Endothelial cell of umbilical vein (primary cell): ENCODE data around the gene LRRC71. TPM values are rescaled to one million over a fixed set of nuclear protein-coding genes. Genes with fewer than 3 reads are reported as not detected.

Experiments used
- BruUV-seq: library from RNA; stranded (reverse); fragments of 400-500 nt; replicated peaks from 2 replicates; lab custom pipeline; 2021; lab: Mats Ljungman, UMichigan
- CTCF ChIA-PET: fragments of 300-600, 350-600 bp; sonication (Branson Sonifier 250); formaldehyde crosslinking; loops from one replicate; lab custom pipeline; 2021; ENCODE audit warnings: antibody characterized with exemption, inconsistent platforms; lab: Charles Lee
- POLR2A ChIA-PET: fragments of 300-600, 350-600 bp; sonication (Branson Sonifier 250); formaldehyde crosslinking; loops from one replicate; lab custom pipeline; 2021; ENCODE audit warnings: antibody characterized with exemption, inconsistent platforms; lab: Charles Lee
- DNase-seq: peaks from one replicate; pipeline ENCODE4 v3.0.0-alpha.2; 2011; ENCODE audit warnings: low read depth, low spot score
- FAIRE-seq: peaks from 2 replicates; lab custom pipeline; 2011; peaks lifted over from hg19 to GRCh38; lab: Jason Lieb, UNC
- H2AFZ ChIP-seq: 2 replicates; pipeline ENCODE4 v1.6.0; 2012; ENCODE audit warnings: low read depth, low read length, control low read depth, inconsistent platforms
- H3K27ac ChIP-seq: 2 replicates; pipeline ENCODE4 v1.5.1; 2011; ENCODE audit warnings: low read depth, mild to moderate bottlenecking, control low read depth, low read length, moderate library complexity; ENCODE audit not compliant: insufficient read depth
- H3K27me3 ChIP-seq, 2 experiments: 2 replicates each; pipeline versions ENCODE4 v1.6.0 to v1.6.1; 2011; ENCODE audit warnings: low read length in 2 of 2, mixed read lengths in 1 of 2; ENCODE audit not compliant: control insufficient read depth in 2 of 2, insufficient read depth in 2 of 2
- H3K36me3 ChIP-seq, 2 experiments: 2 replicates in 1 of 2; 3 replicates in 1 of 2; pipeline ENCODE4 v1.5.1; 2011; ENCODE audit warnings: low read length in 2 of 2, mild to moderate bottlenecking in 1 of 2, moderate library complexity in 1 of 2; ENCODE audit not compliant: control insufficient read depth in 2 of 2, insufficient read depth in 2 of 2; ENCODE audit errors: extremely low read depth in 1 of 2
- H3K4me1 ChIP-seq: 3 replicates; pipeline ENCODE4 v1.5.1; 2011; ENCODE audit warnings: mild to moderate bottlenecking, low read length; ENCODE audit not compliant: control insufficient read depth, insufficient read depth; ENCODE audit errors: extremely low read depth
- H3K4me2 ChIP-seq: 2 replicates; pipeline ENCODE4 v1.6.1; 2011; ENCODE audit warnings: low read length, control low read depth, mixed read lengths; ENCODE audit not compliant: insufficient read depth
- H3K4me3 ChIP-seq, 3 experiments: fragments of 200-600 bp in 1 of 3; sonication (generic), shearing (Covaris generic) in 1 of 3; replicated peaks in 1 of 3; 2 replicates each; pipeline ENCODE4 v1.5.1; 2011 to 2016; ENCODE audit warnings: control low read depth in 3 of 3, low read length in 3 of 3, mild to moderate bottlenecking in 2 of 3, inconsistent platforms in 1 of 3, low read depth in 1 of 3, moderate library complexity in 1 of 3; ENCODE audit not compliant: insufficient read depth in 1 of 3
- H3K79me2 ChIP-seq: 2 replicates; pipeline ENCODE4 v1.6.0; 2012; ENCODE audit warnings: low read length, inconsistent platforms; ENCODE audit not compliant: control insufficient read depth, insufficient read depth
- H3K9ac ChIP-seq: replicated peaks from 2 replicates; pipeline ENCODE3; 2011; ENCODE audit warnings: low read length, control low read depth; ENCODE audit not compliant: insufficient read depth; ENCODE audit errors: extremely low read depth
- H3K9me1 ChIP-seq: replicated peaks from 3 replicates; pipeline ENCODE4 v1.6.0; 2011; ENCODE audit warnings: mild to moderate bottlenecking, low read length; ENCODE audit not compliant: control insufficient read depth, insufficient read depth; ENCODE audit errors: extremely low read depth
- H3K9me3 ChIP-seq: replicated peaks from 2 replicates; pipeline ENCODE4 v1.5.1; 2012; ENCODE audit warnings: low read length, inconsistent platforms; ENCODE audit not compliant: control insufficient read depth, insufficient read depth
- H4K20me1 ChIP-seq: replicated peaks from 2 replicates; pipeline ENCODE3; 2011; ENCODE audit warnings: mild to moderate bottlenecking, low read length; ENCODE audit not compliant: control insufficient read depth, insufficient read depth; ENCODE audit errors: extremely low read depth
- EZH2 ChIP-seq: IDR thresholded peaks from 2 replicates; pipeline ENCODE4 v1.6.1; 2012; ENCODE audit warnings: borderline replicate concordance, low read depth, mild to moderate bottlenecking, moderate library complexity, low read length, inconsistent platforms; ENCODE audit not compliant: severe bottlenecking
- FOS ChIP-seq: IDR thresholded peaks from 2 replicates; pipeline ENCODE4 v1.6.1; 2011; ENCODE audit warnings: mild to moderate bottlenecking, low read length, moderate library complexity, borderline replicate concordance; ENCODE audit not compliant: insufficient read depth
- GATA2 ChIP-seq: IDR thresholded peaks from 2 replicates; pipeline ENCODE4 v1.7.0; 2011; ENCODE audit warnings: low read depth, mild to moderate bottlenecking, moderate library complexity, mixed read lengths, low read length; ENCODE audit not compliant: insufficient read length, insufficient read depth
- JUN ChIP-seq: IDR thresholded peaks from 2 replicates; pipeline ENCODE4 v1.6.1; 2011; ENCODE audit warnings: borderline replicate concordance, low read depth; ENCODE audit not compliant: insufficient read length, insufficient read depth
- MYC ChIP-seq: IDR thresholded peaks from one replicate; pipeline ENCODE4 v1.6.1; 2011; ENCODE audit warnings: mild to moderate bottlenecking, low read depth, low read length
- POLR2A ChIP-seq: IDR thresholded peaks from 2 replicates; pipeline ENCODE4 v1.6.1; 2012; ENCODE audit warnings: low read depth, mild to moderate bottlenecking, control low read depth, low read length
- POLR2AphosphoS5 ChIP-seq: IDR thresholded peaks from 2 replicates; pipeline ENCODE4 v1.6.1; 2012; ENCODE audit warnings: low read depth, mild to moderate bottlenecking, control low read depth, low read length, moderate library complexity; ENCODE audit not compliant: insufficient read depth
- dilution Hi-C: fragments of 300-500 bp; cut with MboI; formaldehyde crosslinking; loops from one replicate; pipeline ENCODE4 v1.15.0; 2019; ENCODE audit warnings: low sequenced_read_pairs; ENCODE audit not compliant: extremely low pct_ligation_motif_present
- intact Hi-C: fragments of 100-400 bp; cut with micrococcal nuclease; formaldehyde crosslinking; loops from one replicate; pipeline ENCODE4 v1.10.0; 2022
- polyA plus RNA-seq, 4 experiments: library from polyadenylated mRNA; depleted of rRNA in 3 of 4; stranded (reverse) in 3 of 4; unstranded in 1 of 4; fragments of >200 nt; gene quantifications; 2 replicates each; pipeline versions ENCODE4 v1.2.1 to v1.2.3, GENCODE V29; 2011 to 2012; ENCODE audit warnings: missing spikeins in 1 of 4
- total RNA-seq: library from RNA; stranded (reverse); gene quantifications from 2 replicates; pipeline ENCODE4 v1.2.3, GENCODE V29; 2021
- TF ChIP-seq, protein P1 (sequence below): IDR thresholded peaks from 2 replicates; pipeline ENCODE4 v1.6.1; 2011; ENCODE audit not compliant: insufficient read depth, insufficient read length
- TF ChIP-seq, protein P2 (sequence below), 2 donors: IDR thresholded peaks; 1 replicate in 1 of 2; 2 replicates in 1 of 2; pipeline ENCODE4 v1.5.1; 2011; ENCODE audit warnings: low read length in 2 of 2, mild to moderate bottlenecking in 2 of 2, moderate library complexity in 2 of 2, control low read depth in 1 of 2, inconsistent platforms in 1 of 2, low read depth in 1 of 2; ENCODE audit not compliant: insufficient read depth in 1 of 2; ENCODE audit errors: extremely low read depth in 1 of 2

Gene LRRC71
- total and polyA plus RNA-seq, 2 donors (not counting 3 experiments of a cell fraction or from before 2014, with no cell fraction given): 0.35 to 0.66 TPM

DNA sequence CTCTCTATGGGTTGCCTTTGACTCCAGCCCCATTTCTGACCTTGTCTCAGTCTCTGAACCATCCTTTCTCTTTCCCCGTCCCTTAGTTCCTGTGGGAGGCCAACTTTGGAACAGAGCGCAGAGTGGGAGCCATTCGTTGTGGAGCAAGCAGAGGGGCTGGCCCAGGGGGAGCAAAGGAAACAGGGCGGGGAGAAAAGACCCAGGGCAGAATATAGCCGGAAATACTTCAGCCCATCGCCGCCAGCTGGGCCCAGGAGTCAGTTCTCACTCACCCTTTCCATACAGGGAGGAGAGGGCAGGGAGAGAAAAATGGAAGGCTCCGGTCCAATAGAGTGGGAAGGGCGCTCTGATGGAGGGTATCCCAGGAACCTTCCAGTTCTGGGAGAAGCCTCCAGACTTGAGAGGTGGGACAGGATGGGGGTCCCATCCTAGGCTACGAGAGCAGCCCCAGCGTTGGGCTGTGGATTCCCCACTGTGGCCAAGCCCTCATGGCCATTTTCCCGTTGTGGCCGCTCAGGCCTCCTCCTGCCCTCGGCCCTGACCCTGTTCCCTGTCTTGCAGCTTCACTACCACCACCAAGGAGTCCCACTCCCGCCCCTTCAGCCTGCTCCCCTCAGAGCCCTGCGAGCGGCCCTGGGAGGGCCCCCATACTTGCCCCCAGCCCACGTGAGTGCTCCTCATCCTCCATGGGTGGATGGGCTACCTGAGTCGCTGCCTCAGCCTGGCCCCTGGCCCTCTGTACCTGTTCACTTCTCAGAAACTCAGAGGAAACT, 16.1 kb upstream of the LRRC71 start:
- no peaks in the 10 kb centered on the region for H3K9me3 ChIP-seq
- H2AFZ ChIP-seq: no peak overlapping the region
- H3K4me2 ChIP-seq: no peak overlapping the region
- TF ChIP-seq GATA2 (no peak), POLR2A (no peak), FOS (no peak), EZH2 (no peak), JUN (no peak), MYC (no peak), POLR2AphosphoS5 (no peak)
- TF ChIP-seq, protein P1, sequence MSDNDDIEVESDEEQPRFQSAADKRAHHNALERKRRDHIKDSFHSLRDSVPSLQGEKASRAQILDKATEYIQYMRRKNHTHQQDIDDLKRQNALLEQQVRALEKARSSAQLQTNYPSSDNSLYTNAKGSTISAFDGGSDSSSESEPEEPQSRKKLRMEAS: no peak
- TF ChIP-seq, protein P2, sequence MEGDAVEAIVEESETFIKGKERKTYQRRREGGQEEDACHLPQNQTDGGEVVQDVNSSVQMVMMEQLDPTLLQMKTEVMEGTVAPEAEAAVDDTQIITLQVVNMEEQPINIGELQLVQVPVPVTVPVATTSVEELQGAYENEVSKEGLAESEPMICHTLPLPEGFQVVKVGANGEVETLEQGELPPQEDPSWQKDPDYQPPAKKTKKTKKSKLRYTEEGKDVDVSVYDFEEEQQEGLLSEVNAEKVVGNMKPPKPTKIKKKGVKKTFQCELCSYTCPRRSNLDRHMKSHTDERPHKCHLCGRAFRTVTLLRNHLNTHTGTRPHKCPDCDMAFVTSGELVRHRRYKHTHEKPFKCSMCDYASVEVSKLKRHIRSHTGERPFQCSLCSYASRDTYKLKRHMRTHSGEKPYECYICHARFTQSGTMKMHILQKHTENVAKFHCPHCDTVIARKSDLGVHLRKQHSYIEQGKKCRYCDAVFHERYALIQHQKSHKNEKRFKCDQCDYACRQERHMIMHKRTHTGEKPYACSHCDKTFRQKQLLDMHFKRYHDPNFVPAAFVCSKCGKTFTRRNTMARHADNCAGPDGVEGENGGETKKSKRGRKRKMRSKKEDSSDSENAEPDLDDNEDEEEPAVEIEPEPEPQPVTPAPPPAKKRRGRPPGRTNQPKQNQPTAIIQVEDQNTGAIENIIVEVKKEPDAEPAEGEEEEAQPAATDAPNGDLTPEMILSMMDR (IDR thresholded peaks at IDR 0.05; ENCODE audit: extremely low read depth in 1 of 2, insufficient read depth in 1 of 2, low read depth in 1 of 2, low read length in 2 of 2): no peak
- POLR2A ChIA-PET: no interaction called here
- H3K36me3 ChIP-seq: peaks cover 19 to 36% of the 10 kb centered on the region in 2 experiments
- no peaks in the 10 kb centered on the region for H4K20me1 ChIP-seq
- peaks cover 76% of the 10 kb centered on the region for H3K4me1 ChIP-seq
- no TSS peak for BruUV-seq
- H3K27me3 ChIP-seq: no peaks in the 10 kb centered on the region
- peak overlapping the region; percentile 11 for H3K27ac ChIP-seq
- H3K79me2 ChIP-seq: peaks cover 87% of the 10 kb centered on the region
- FAIRE-seq (peak; percentile 84), DNase-seq (peak; percentile 30)
- H3K9ac ChIP-seq: no peak overlapping the region
- intact Hi-C loops (no loop called here), dilution Hi-C loops (no loop called here)
- no peaks in the 10 kb centered on the region for H3K9me1 ChIP-seq
- CTCF ChIA-PET: interaction anchor here (1.0 to 1.5 kb wide), 2 partner anchors 15 to 178 kb away, joined by 3 read pairs; no protein-coding TSS in a partner anchor
- H3K4me3 ChIP-seq: no peak overlapping the region
